ENCODE measurements around the gene TP53TG5. TPM values are rescaled to one million over a fixed set of nuclear protein-coding genes. Genes with fewer than 3 reads are reported as not detected.

Gene TP53TG5
- total RNA-seq, 2 experiments from 2014 or later, result 0.24 to 0.55 TPM

DNA sequence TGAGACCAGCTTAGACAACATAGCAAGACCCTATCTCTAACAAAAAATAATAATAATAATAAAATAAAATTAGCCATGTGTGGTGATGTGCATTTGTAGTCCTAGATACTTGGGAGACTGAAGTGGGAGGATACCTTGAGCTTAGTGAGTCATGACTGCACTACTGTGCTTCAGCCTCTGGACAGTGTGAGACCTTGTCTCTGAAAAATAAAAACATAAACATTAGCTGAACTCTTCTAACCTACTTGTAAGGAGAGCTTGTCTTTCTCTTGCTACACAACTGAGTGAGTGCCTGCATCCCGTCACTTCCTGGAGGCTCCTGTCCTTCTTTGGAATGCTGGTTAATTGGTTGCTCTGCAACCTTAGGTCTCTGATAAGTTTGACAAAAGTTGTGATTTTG lies 24.8 kb upstream of the TP53TG5 start:
- no peak overlapping the region for H3K27ac Mint-ChIP-seq
- H3K27me3 Mint-ChIP-seq, result peaks cover 2% of the 10 kb centered on the region
- no peak overlapping the region for H3K4me3 Mint-ChIP-seq

DNA sequence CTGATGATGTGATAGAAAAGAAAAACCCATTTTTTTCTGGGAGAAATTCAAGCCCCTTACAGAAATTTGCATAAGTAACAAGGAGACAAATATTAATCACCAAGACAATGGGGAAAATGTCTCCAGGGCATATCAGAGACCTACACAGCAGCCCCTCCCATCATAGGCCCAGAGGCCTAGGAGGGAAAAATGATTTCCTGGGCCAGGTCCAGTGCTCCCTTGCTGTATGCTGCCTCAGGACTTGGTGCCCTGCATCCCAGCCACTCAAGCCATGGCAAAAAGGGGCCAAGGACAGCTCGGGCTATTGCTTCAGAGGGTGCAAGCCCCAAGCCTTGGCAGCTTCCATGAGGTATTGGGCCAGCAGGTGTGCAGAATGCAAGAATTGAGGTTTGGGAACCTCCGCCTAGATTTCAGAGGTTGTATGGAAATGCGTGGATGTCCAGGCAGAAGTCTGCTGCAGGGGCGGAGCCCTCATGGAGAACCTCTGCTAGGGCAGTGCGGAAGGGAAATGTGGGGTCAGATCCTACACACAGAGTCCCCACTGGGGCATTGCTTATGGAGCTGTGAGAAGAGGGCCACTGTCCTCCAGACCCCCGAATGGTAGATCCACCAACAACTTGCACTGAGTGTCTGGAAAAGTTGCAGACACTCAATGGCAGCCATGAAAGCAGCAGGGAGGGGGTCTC lies 22.4 kb upstream of the TP53TG5 start:
- peaks cover 18% of the 10 kb centered on the region for H3K36me3 Mint-ChIP-seq

More for the DNA sequence above, 24.8 kb upstream of the TP53TG5 start:
- ChIA-PET CTCF (interaction anchor here (0.7 to 2.9 kb wide), 3 partner anchors 30 to 109 kb away, joined by 5 to 14 read pairs (median 5); no protein-coding TSS in a partner anchor), POLR2A (interaction anchor here (1.3 kb wide), 1 partner anchor 56 kb away, joined by 3 read pairs; no protein-coding TSS in a partner anchor)
- intact Hi-C loops (cut with micrococcal nuclease), result no loop called here
- H3K36me3 Mint-ChIP-seq, result peaks cover 18% of the 10 kb centered on the region
- peaks cover 27% of the 10 kb centered on the region for H3K9me3 Mint-ChIP-seq
- no peak for DNase-seq
- peaks cover 18% of the 10 kb centered on the region for H3K4me1 Mint-ChIP-seq (ENCODE audit: low read depth)

DNA sequence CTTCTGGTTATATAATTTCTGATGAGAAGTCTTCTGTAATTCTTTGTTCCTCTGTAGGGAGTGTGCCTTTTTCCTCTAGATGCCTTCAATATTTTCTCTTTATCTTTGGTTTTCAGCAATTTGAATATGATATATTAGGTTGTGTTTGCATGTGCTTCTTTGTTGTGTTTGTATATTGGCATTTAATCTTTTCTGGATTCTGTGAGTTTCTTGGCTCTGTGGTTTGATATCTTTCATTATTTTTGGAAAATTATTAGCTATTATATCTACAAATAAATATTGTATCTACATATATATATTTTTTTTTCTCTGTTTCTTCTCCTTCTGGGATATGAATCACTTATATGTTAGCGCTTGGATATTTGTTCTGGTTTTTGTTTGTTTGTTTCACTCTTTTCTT lies 20.9 kb upstream of the TP53TG5 start:
- Mint-ChIP-seq H3K36me3 (peaks cover 18% of the 10 kb centered on the region), H3K27me3 (no peaks in the 10 kb centered on the region), H3K9me3 (peaks cover 27% of the 10 kb centered on the region), H3K4me3 (no peak overlapping the region), H3K27ac (no peak overlapping the region), H3K4me1 (ENCODE audit: low read depth) (peaks cover 5% of the 10 kb centered on the region)
- DNase-seq, result no peak
- POLR2A ChIA-PET, result no interaction called here
- CTCF ChIA-PET, result no interaction called here
- intact Hi-C loops (cut with micrococcal nuclease), result no loop called here

More for the DNA sequence above, 22.4 kb upstream of the TP53TG5 start:
- H3K4me3 Mint-ChIP-seq, result no peak overlapping the region
- H3K27me3 Mint-ChIP-seq, result peaks cover 2% of the 10 kb centered on the region
- no peak for DNase-seq
- CTCF ChIA-PET, result no interaction called here
- peaks cover 27% of the 10 kb centered on the region for H3K9me3 Mint-ChIP-seq
- no peak overlapping the region for H3K27ac Mint-ChIP-seq
- POLR2A ChIA-PET, result no interaction called here
- intact Hi-C loops (cut with micrococcal nuclease), result no loop called here
- H3K4me1 Mint-ChIP-seq (ENCODE audit: low read depth), result peaks cover 11% of the 10 kb centered on the region

DNA sequence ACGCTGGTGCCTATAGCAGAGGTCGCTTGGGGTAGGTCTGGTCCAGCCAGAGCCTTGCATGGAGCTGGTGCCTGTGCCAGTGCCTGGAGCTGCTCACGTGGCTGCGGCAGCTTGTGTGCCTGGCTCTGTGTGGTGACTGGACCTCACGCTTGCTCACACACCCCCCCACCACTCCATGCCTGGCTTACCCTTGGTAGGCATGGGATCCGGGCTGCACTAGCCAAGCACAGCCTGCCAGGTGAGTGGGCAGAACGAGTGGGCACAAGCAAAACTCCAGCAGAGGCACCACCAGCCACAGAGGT lies 16.9 kb upstream of the TP53TG5 start:
- Mint-ChIP-seq H3K4me3 (no peak overlapping the region), H3K4me1 (ENCODE audit: low read depth) (peaks cover 8% of the 10 kb centered on the region), H3K9me3 (peaks cover 8% of the 10 kb centered on the region), H3K27me3 (no peaks in the 10 kb centered on the region), H3K36me3 (peaks cover 4% of the 10 kb centered on the region), H3K27ac (no peak overlapping the region)
- intact Hi-C loops (cut with micrococcal nuclease), result no loop called here
- DNase-seq, result no peak
- POLR2A ChIA-PET, result no interaction called here
- CTCF ChIA-PET, result interaction anchor here (0.8 to 1.6 kb wide), 3 partner anchors 10 to 283 kb away, joined by 3 to 4 read pairs (median 4); partner anchors contain the start of gene SYS1

DNA sequence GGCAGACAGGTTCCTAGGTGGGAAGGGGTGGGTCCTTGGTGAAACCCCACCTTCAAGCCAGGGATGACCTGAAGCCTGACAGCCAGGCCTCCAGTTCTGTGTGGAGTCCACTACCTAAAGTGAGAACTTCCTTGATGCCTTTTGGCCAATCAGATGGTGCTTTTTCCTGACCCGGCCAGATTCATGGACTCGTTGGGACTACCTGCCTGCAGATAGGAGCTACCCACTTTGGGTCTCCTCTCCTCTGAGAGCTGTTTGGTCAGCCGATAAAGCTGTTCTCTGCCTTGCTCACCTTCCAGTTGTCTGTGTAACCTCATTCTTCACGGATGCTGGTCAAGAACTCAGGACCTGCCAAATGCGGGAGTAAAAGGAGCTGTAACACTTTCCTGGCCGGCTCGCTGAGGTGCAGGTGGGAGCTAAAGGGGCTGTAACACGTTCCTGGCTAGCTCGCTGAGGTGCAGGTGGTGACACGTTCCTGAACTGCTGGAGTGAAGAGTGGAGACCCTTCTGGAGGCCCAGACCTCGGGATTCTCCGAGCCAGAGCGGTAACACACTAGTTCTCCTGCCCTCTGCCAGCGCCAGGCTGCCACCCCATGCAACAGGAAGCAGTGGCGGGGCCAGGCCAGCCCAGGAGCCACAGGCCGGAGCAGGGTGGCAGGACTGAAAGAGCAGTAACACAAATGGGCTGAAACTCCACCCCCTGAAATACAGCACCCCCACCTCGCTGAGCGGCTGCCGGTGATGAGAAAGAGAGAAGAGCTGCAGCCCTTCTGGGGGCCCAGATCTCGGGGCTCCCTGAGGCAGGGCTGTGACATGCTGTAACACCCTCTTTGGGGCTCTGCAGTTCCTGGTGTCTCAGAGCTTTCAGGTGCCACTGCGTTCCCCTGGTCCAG lies 16.3 kb upstream of the TP53TG5 start:
- Mint-ChIP-seq H3K36me3 (no peaks in the 10 kb centered on the region), H3K27me3 (no peaks in the 10 kb centered on the region), H3K9me3 (peaks cover 2% of the 10 kb centered on the region), H3K4me3 (no peak overlapping the region), H3K4me1 (ENCODE audit: low read depth) (peaks cover 8% of the 10 kb centered on the region), H3K27ac (no peak overlapping the region)
- intact Hi-C loops (cut with micrococcal nuclease), result no loop called here
- DNase-seq, result no peak
- ChIA-PET CTCF (interaction anchor here (0.8 to 1.6 kb wide), 4 partner anchors 10 to 282 kb away, joined by 3 to 5 read pairs (median 4); partner anchors contain the start of gene SYS1), POLR2A (no interaction called here)

DNA sequence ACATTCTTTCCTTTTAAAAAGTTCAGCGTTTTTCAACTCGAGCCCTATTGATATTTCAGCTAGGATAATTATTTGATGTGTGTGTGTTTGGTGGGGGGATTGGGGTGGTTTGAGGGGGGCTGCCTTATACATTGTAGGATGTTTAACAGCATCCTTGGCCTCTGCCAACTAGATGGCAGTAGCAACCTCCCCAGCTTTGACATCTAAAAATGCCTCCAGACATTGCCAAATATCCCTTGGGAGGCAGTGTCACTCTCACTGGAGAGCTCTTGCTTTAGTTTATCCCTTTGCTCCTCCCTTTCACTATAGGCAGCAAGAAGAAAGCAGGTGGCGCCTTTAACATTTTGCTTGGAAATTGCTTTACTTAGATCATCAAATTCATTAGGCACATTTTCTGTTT lies 14.6 kb upstream of the TP53TG5 start:
- intact Hi-C loops (cut with micrococcal nuclease), result no loop called here
- H3K4me3 Mint-ChIP-seq, result no peak overlapping the region
- peaks cover 14% of the 10 kb centered on the region for H3K4me1 Mint-ChIP-seq (ENCODE audit: low read depth)
- no peaks in the 10 kb centered on the region for H3K27me3 Mint-ChIP-seq
- H3K9me3 Mint-ChIP-seq, result no peaks in the 10 kb centered on the region
- no peak for DNase-seq
- no peak overlapping the region for H3K27ac Mint-ChIP-seq
- ChIA-PET POLR2A (no interaction called here), CTCF (interaction anchor here (0.6 to 3.8 kb wide), 3 partner anchors 19 to 44 kb away, joined by 3 to 18 read pairs (median 5); partner anchors contain the start of gene SYS1)
- peaks cover 3% of the 10 kb centered on the region for H3K36me3 Mint-ChIP-seq

DNA sequence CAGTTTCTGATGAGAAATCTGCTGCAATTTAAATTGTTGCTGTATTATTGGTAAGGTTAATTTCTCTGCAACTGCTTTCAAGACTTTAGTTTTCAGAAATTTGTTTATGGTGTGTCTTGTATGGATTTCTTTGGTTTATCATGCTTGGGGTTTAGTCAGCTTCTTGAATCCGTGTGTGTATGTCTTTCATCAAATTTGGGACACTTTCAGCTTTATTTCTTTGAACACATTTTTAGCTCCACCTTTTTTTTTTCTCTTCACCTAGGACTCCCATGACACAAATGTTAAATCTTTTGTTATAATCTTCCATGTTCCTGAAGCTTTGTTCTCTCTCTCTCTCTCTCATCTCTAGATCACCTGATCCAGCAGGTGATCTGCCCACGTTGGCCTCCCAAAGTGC lies 13.4 kb upstream of the TP53TG5 start:
- POLR2A ChIA-PET, result no interaction called here
- Mint-ChIP-seq H3K36me3 (peaks cover 6% of the 10 kb centered on the region), H3K4me3 (no peak overlapping the region), H3K27ac (no peak overlapping the region), H3K4me1 (ENCODE audit: low read depth) (peaks cover 24% of the 10 kb centered on the region), H3K27me3 (no peaks in the 10 kb centered on the region), H3K9me3 (peaks cover 4% of the 10 kb centered on the region)
- CTCF ChIA-PET, result interaction anchor here (1.6 to 3.8 kb wide), 2 partner anchors 18 to 29 kb away, joined by 5 to 18 read pairs; partner anchors contain the start of gene SYS1
- intact Hi-C loops (cut with micrococcal nuclease), result no loop called here
- no peak for DNase-seq

DNA sequence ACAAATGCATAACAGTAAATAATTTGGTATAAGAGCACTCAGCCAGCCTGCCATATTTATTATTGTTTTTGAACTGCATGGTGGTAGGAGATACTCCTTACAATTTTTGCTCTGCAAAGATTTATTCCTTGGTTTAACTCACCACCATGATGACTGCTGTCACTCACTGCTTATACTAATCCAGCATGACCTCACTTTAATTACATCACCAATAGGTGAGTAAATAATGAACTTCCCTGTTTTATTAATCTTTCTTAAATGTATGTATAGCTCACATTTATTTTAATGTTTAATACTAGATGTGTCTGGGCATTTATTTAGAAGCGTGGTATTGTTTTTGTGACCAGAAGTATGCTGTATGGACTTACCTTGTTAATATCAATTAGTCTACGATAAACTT lies 12.8 kb upstream of the TP53TG5 start:
- peaks cover 24% of the 10 kb centered on the region for H3K4me1 Mint-ChIP-seq (ENCODE audit: low read depth)
- ChIA-PET POLR2A (no interaction called here), CTCF (interaction anchor here (3.8 kb wide), 1 partner anchor 17 kb away, joined by 18 read pairs; no protein-coding TSS in a partner anchor)
- intact Hi-C loops (cut with micrococcal nuclease), result no loop called here
- no peak overlapping the region for H3K27ac Mint-ChIP-seq
- H3K9me3 Mint-ChIP-seq, result peaks cover 4% of the 10 kb centered on the region
- H3K36me3 Mint-ChIP-seq, result peaks cover 6% of the 10 kb centered on the region
- H3K4me3 Mint-ChIP-seq, result no peak overlapping the region
- no peak for DNase-seq
- no peaks in the 10 kb centered on the region for H3K27me3 Mint-ChIP-seq

DNA sequence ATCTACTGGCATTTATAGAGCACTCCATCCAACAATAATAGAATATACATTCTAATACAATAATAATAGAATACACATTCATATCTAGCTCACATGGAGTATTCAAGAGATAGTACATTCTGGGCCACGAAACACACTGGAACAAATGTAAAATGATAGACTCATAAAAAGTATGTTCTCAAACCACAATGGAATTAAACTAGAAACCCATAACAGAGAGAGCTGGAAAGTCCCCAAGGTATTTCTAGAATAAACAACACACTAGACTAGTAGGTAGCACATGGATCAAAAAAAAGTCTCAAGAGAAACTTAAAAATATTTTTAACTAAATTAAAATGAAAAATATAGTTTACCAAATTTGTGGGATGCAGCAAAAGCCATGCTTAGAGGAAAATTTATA lies 9.1 kb upstream of the TP53TG5 start:
- peaks cover 4% of the 10 kb centered on the region for H3K9me3 Mint-ChIP-seq
- peaks cover 24% of the 10 kb centered on the region for H3K4me1 Mint-ChIP-seq (ENCODE audit: low read depth)
- intact Hi-C loops (cut with micrococcal nuclease), result no loop called here
- CTCF ChIA-PET, result interaction anchor here (1.0 to 1.8 kb wide), 6 partner anchors 14 to 63 kb away, joined by 3 to 18 read pairs (median 6); partner anchors contain the start of gene SYS1
- DNase-seq, result no peak
- H3K4me3 Mint-ChIP-seq, result no peak overlapping the region
- no peaks in the 10 kb centered on the region for H3K27me3 Mint-ChIP-seq
- POLR2A ChIA-PET, result interaction anchor here (1.1 to 1.2 kb wide), 2 partner anchors 13 to 28 kb away, joined by 3 read pairs; no protein-coding TSS in a partner anchor
- no peak overlapping the region for H3K27ac Mint-ChIP-seq
- peaks cover 6% of the 10 kb centered on the region for H3K36me3 Mint-ChIP-seq

DNA sequence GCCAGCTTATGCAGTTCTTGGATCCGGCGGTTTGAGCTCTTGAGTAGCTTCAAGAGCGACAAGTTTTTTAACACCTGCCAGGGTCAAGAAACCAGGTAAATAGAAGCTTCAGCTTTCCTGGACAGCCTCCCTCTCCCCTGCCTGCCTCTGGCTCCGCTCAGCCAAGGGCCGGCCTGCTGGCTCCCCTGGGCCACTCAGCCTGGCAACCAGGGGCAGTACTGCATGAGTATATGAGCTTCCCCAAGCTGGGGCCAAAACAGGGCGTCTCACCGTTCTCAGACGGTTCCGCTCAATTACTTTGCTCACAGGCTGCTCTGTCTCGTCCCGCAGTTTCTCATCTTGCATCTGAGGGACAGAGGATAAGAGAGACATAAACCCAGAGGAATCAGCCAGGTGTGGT lies 856 bp downstream of the TP53TG5 start:
- Mint-ChIP-seq H3K4me1 (ENCODE audit: low read depth) (peaks cover 16% of the 10 kb centered on the region), H3K9me3 (no peaks in the 10 kb centered on the region), H3K4me3 (no peak overlapping the region), H3K27me3 (no peaks in the 10 kb centered on the region), H3K36me3 (no peaks in the 10 kb centered on the region), H3K27ac (no peak overlapping the region)
- no peak for DNase-seq
- CTCF ChIA-PET, result interaction anchor here (0.8 to 21.4 kb wide), 5 partner anchors 16 to 394 kb away, joined by 3 to 503 read pairs (median 41); partner anchors contain the start of gene SYS1
- POLR2A ChIA-PET, result no interaction called here
- intact Hi-C loops (cut with micrococcal nuclease), result no loop called here

DNA sequence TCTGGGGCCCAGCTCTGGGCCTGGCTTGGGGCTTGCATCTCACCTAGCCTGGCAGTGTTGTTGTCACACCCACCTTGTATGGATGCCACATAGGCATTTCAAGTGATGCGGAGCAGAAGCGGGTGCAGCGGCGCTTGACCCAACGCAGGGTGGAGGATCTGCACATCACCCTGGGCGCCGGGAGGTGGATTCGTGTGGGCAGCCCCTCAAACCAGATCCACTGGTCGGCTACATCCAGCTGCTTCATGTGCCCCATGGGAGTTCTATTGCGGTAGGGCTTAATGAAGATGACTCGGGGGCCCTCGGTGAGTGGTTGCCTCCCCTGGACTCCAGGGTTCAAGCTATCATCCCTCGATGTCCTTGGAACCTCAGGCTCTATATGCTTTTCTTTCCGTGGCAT lies 3.2 kb downstream of the TP53TG5 start:
- POLR2A ChIA-PET, result interaction anchor here (1.5 to 2.5 kb wide), 2 partner anchors 13 to 62 kb away, joined by 3 to 15 read pairs; no protein-coding TSS in a partner anchor
- CTCF ChIA-PET, result interaction anchor here (1.0 to 21.4 kb wide), 11 partner anchors 11 to 396 kb away, joined by 3 to 503 read pairs (median 15); partner anchors contain the start of genes PIGT and SYS1
- intact Hi-C loops (cut with micrococcal nuclease), result loop anchor here (1.0 kb wide), 1 partner anchor 62 kb away; no protein-coding TSS in a partner anchor
- no peaks in the 10 kb centered on the region for H3K9me3 Mint-ChIP-seq
- peaks cover 20% of the 10 kb centered on the region for H3K4me1 Mint-ChIP-seq (ENCODE audit: low read depth)
- no peaks in the 10 kb centered on the region for H3K27me3 Mint-ChIP-seq
- H3K4me3 Mint-ChIP-seq, result no peak overlapping the region
- no peaks in the 10 kb centered on the region for H3K36me3 Mint-ChIP-seq
- no peak for DNase-seq
- H3K27ac Mint-ChIP-seq, result no peak overlapping the region

DNA sequence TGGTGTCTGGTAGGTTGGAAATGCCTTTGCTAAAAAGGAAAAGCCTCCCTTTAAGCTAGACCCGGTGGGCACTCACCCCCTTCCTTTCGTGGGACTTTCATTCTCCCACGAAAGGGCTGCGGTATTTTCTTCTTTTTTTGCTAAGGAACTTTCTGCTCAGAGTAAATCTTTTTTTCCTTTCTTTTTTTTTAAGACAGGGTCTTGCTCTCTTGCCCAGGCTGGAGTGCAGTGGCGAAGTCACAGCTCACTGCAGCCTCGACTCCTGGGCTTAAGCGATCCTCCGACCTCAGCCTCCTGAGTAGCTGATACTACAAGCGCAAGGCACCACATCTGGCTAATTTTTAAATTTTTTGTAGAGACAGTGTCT lies 4.0 kb downstream of the TP53TG5 start:
- intact Hi-C loops (cut with micrococcal nuclease), result loop anchor here (1.0 kb wide), 1 partner anchor 63 kb away; no protein-coding TSS in a partner anchor
- Mint-ChIP-seq H3K4me1 (ENCODE audit: low read depth) (peaks cover 20% of the 10 kb centered on the region), H3K27ac (no peak overlapping the region), H3K36me3 (no peaks in the 10 kb centered on the region), H3K27me3 (no peaks in the 10 kb centered on the region), H3K4me3 (no peak overlapping the region), H3K9me3 (no peaks in the 10 kb centered on the region)
- ChIA-PET POLR2A (interaction anchor here (0.8 to 2.5 kb wide), 9 partner anchors 11 to 63 kb away, joined by 3 to 19 read pairs (median 6); partner anchors contain the start of genes PIGT and SYS1), CTCF (interaction anchor here (0.6 to 21.4 kb wide), 36 partner anchors 12 to 609 kb away, joined by 3 to 503 read pairs (median 8); partner anchors contain the start of genes PIGT, SYS1 and WFDC10A)
- no peak for DNase-seq
